Measurements from ENCODE around the gene ARID1B. TPM values are rescaled to one million over a fixed set of nuclear protein-coding genes. Genes with fewer than 3 reads are reported as not detected.

The ARID1B gene
- total and polyA plus RNA-seq, 2 experiments from 2014 or later: 32.9 to 67.0 TPM

GRCh38 chr6:157229132-157229618 is 452.0 kb downstream of the ARID1B start:
- Histone ChIP-seq H3K4me3 (no peak overlapping the region), H3K9me2 (replicated peaks; ENCODE audit: insufficient read depth) (no peaks in the 10 kb centered on the region), H4K20me1 (ENCODE audit: insufficient read depth, poor library complexity, severe bottlenecking) (no peaks in the 10 kb centered on the region), H3K27ac (no peak overlapping the region), H3K4me2 (no peak overlapping the region), H3K36me3 (replicated peaks; ENCODE audit: insufficient read depth, low read depth) (no peaks in the 10 kb centered on the region), H3K4me1 (ENCODE audit: insufficient read depth) (no peaks in the 10 kb centered on the region), H2AFZ (no peak overlapping the region), H3K27me3 (peaks cover 14% of the 10 kb centered on the region), H3K79me2 (no peaks in the 10 kb centered on the region), H3K9me3 (ENCODE audit: low read depth) (no peaks in the 10 kb centered on the region)
- 63% methylated on average over 8 of the region's 8 CpGs for WGBS (ENCODE audit: low lambda C conversion rate, missing lambda C conversion rate)
- TF ChIP-seq EZH2phosphoT487 (IDR thresholded peaks at IDR 0.05; ENCODE audit: low read depth, severe bottlenecking, unreplicated experiment) (no peak), EZH2 (IDR thresholded peaks at IDR 0.05; ENCODE audit: borderline replicate concordance) (no peak), CTCF (IDR thresholded peaks at IDR 0.05; ENCODE audit: poor library complexity) (no peak)
- no peak for DNase-seq (ENCODE audit: low spot score)

DNA sequence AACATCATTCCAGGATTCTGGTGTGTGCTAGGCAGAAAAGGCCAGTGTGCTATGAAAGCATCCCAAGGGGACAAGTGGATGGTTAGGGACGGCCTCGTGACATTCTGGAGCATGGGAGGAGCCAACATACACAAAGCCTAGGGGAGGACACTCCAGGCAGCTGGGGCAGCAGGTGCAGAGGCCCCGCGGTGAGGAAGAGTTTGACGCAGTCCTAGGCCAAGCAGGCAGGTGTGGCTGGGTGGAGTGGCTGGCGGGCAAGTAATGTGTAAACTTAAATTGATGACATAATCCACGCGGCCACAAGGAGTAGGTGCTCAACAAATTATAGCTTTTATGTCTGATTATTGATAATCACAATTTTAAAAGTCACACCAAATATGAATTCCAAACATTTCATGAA is 452.5 kb downstream of the ARID1B start:
- Histone ChIP-seq H2AFZ (no peak overlapping the region), H3K4me2 (no peak overlapping the region), H3K9me3 (ENCODE audit: low read depth) (no peaks in the 10 kb centered on the region), H3K36me3 (replicated peaks; ENCODE audit: insufficient read depth, low read depth) (no peaks in the 10 kb centered on the region), H3K79me2 (no peaks in the 10 kb centered on the region), H3K4me3 (no peak overlapping the region), H3K4me1 (ENCODE audit: insufficient read depth) (no peaks in the 10 kb centered on the region), H4K20me1 (ENCODE audit: insufficient read depth, poor library complexity, severe bottlenecking) (no peaks in the 10 kb centered on the region), H3K9me2 (replicated peaks; ENCODE audit: insufficient read depth) (no peaks in the 10 kb centered on the region), H3K27me3 (peaks cover 19% of the 10 kb centered on the region), H3K27ac (no peak overlapping the region)
- no peak for TF ChIP-seq EZH2 (IDR thresholded peaks at IDR 0.05; ENCODE audit: borderline replicate concordance)
- TF ChIP-seq CTCF (IDR thresholded peaks at IDR 0.05; ENCODE audit: poor library complexity): no peak
- no peak for TF ChIP-seq EZH2phosphoT487 (IDR thresholded peaks at IDR 0.05; ENCODE audit: low read depth, severe bottlenecking, unreplicated experiment)
- 82% methylated on average over 8 of the region's 8 CpGs for WGBS (ENCODE audit: low lambda C conversion rate, missing lambda C conversion rate)
- no peak for DNase-seq (ENCODE audit: low spot score)

DNA sequence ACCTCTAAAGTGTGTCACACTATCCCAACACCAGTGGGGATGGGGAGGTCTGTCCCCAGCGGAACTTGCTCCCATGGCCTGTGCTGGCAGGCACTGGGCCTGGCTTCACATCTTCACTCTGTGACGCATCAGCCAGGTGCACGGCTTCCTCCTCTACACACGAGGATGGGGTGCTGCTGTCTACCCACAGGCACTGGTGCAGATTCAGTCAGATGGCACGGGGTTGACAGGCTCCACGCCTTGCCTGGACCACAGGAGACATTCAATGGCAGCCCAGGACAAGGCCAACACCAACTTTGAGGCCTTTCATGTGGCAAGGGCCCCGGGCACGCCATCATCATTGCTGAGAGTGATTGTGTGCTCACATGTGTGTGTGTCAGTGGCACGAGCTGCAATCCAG is 453.7 kb downstream of the ARID1B start:
- Histone ChIP-seq H3K9me2 (replicated peaks; ENCODE audit: insufficient read depth) (no peaks in the 10 kb centered on the region), H4K20me1 (ENCODE audit: insufficient read depth, poor library complexity, severe bottlenecking) (no peaks in the 10 kb centered on the region), H2AFZ (no peak overlapping the region), H3K36me3 (replicated peaks; ENCODE audit: insufficient read depth, low read depth) (no peaks in the 10 kb centered on the region), H3K4me3 (no peak overlapping the region), H3K4me2 (no peak overlapping the region), H3K27ac (no peak overlapping the region), H3K4me1 (ENCODE audit: insufficient read depth) (peaks cover 7% of the 10 kb centered on the region), H3K9me3 (ENCODE audit: low read depth) (no peaks in the 10 kb centered on the region), H3K79me2 (no peaks in the 10 kb centered on the region), H3K27me3 (peaks cover 31% of the 10 kb centered on the region)
- no peak for TF ChIP-seq CTCF (IDR thresholded peaks at IDR 0.05; ENCODE audit: poor library complexity)
- TF ChIP-seq EZH2phosphoT487 (IDR thresholded peaks at IDR 0.05; ENCODE audit: low read depth, severe bottlenecking, unreplicated experiment): no peak
- TF ChIP-seq EZH2 (IDR thresholded peaks at IDR 0.05; ENCODE audit: borderline replicate concordance): no peak
- DNase-seq (ENCODE audit: low spot score): no peak
- WGBS (ENCODE audit: low lambda C conversion rate, missing lambda C conversion rate): 95% methylated on average over 9 of the region's 9 CpGs
